HG03342 (cell line): Measurements from ENCODE around the gene DPYD.

Source experiments
- ATAC-seq: cut with Tn5 transposase; IDR thresholded peaks from one replicate; pipeline ENCODE4 v1.9.1; 2021; ENCODE audit warnings: mild to moderate bottlenecking, moderate library complexity; ENCODE audit not compliant: unreplicated experiment

Gene DPYD

GRCh38 chr1:97844552-97845089 lies 76.2 kb downstream of the DPYD start:
- no peak for ATAC-seq

- no peak for ATAC-seq
These were observed 79.5 kb downstream of the DPYD start for GRCh38 chr1:97841338-97841737.

GRCh38 chr1:97837161-97837560 lies 83.7 kb downstream of the DPYD start:
- ATAC-seq, result no peak

GRCh38 chr1:97834899-97835298 lies 85.9 kb downstream of the DPYD start:
- ATAC-seq, result no peak

GRCh38 chr1:97833881-97834280 lies 87.0 kb downstream of the DPYD start:
- ATAC-seq, result no peak

- no peak for ATAC-seq
These were observed 88.4 kb downstream of the DPYD start for GRCh38 chr1:97832481-97832880.

- ATAC-seq, result peak; percentile 95
These were observed 92.9 kb downstream of the DPYD start for GRCh38 chr1:97827887-97828286.

GRCh38 chr1:97826820-97827219 lies 94.0 kb downstream of the DPYD start:
- no peak for ATAC-seq

- ATAC-seq, result no peak
These were observed 96.2 kb downstream of the DPYD start for GRCh38 chr1:97824624-97825023.

- ATAC-seq, result no peak
These were observed 96.6 kb downstream of the DPYD start for GRCh38 chr1:97824200-97824599.

GRCh38 chr1:97820470-97821188 lies 100.2 kb downstream of the DPYD start:
- peak; percentile 66 for ATAC-seq

- no peak for ATAC-seq
These were observed 103.9 kb downstream of the DPYD start for GRCh38 chr1:97816927-97817326.

GRCh38 chr1:97814804-97815203 lies 106.0 kb downstream of the DPYD start:
- no peak for ATAC-seq

- ATAC-seq, result no peak
These were observed 106.7 kb downstream of the DPYD start for GRCh38 chr1:97814121-97814520.

- no peak for ATAC-seq
These were observed 108.8 kb downstream of the DPYD start for GRCh38 chr1:97812076-97812475.

- ATAC-seq, result no peak
These were observed 113.8 kb downstream of the DPYD start for GRCh38 chr1:97806996-97807520.

GRCh38 chr1:97806326-97806725 lies 114.5 kb downstream of the DPYD start:
- ATAC-seq, result no peak

GRCh38 chr1:97805093-97805492 lies 115.7 kb downstream of the DPYD start:
- ATAC-seq, result no peak

GRCh38 chr1:97803026-97803425 lies 117.8 kb downstream of the DPYD start:
- no peak for ATAC-seq

GRCh38 chr1:97802011-97802410 lies 118.8 kb downstream of the DPYD start:
- no peak for ATAC-seq

- no peak for ATAC-seq
These were observed 123.2 kb downstream of the DPYD start for GRCh38 chr1:97797403-97798183.

- no peak for ATAC-seq
These were observed 124.1 kb downstream of the DPYD start for GRCh38 chr1:97796711-97797110.
